Neural progenitor cell (in vitro differentiated cells): ENCODE results near the gene NPVF.

Experiments used
- CTCF ChIP-seq: fragments of 200-600 bp; sonication (generic); IDR thresholded peaks from 2 replicates; pipeline ENCODE4 v1.5.1; 2017; ENCODE audit warnings: antibody characterized with exemption, mild to moderate bottlenecking
- EZH2 ChIP-seq: fragments of 200-600 bp; sonication (generic); IDR thresholded peaks from 2 replicates; pipeline ENCODE4 v1.6.1; 2017; ENCODE audit warnings: antibody characterized with exemption, mild to moderate bottlenecking, moderate library complexity
- EZH2phosphoT487 ChIP-seq: fragments of 200-600 bp; sonication (generic); IDR thresholded peaks from 2 replicates; pipeline ENCODE4 v1.6.1; 2017; ENCODE audit warnings: antibody characterized with exemption

- no peak for TF ChIP-seq CTCF
- TF ChIP-seq EZH2phosphoT487 = no peak
- TF ChIP-seq EZH2 = no peak
Observed at GRCh38 chr7:25180592-25180923, 47.7 kb downstream of the NPVF start.
